Retinal pigment epithelial cell (primary cell): ENCODE results near the gene MRPL50.

ENCODE experiments used
- DNase-seq: peaks from one replicate; pipeline ENCODE4 v3.0.0-alpha.2; 2010; ENCODE audit warnings: low read depth
- H3K4me3 ChIP-seq: 2 replicates; pipeline ENCODE4 v1.5.1; 2011; ENCODE audit warnings: mild to moderate bottlenecking, low read length, control low read depth, moderate library complexity
- CTCF ChIP-seq: conservative IDR thresholded peaks from 2 replicates; pipeline ENCODE4 v1.5.1; 2011; ENCODE audit warnings: low read depth, low read length, control low read depth, inconsistent platforms

The MRPL50 gene

GRCh38 chr9:101354765-101355708, 43.4 kb downstream of the MRPL50 start:
- DNase-seq = no peak
- H3K4me3 ChIP-seq = no peak overlapping the region
- no peak for TF ChIP-seq CTCF

- no peak for DNase-seq
- no peak for TF ChIP-seq CTCF
- H3K4me3 ChIP-seq = no peak overlapping the region
Observed at GRCh38 chr9:101354143-101354764, 44.2 kb downstream of the MRPL50 start.

GRCh38 chr9:101353683-101354082, 44.7 kb downstream of the MRPL50 start:
- no peak overlapping the region for H3K4me3 ChIP-seq
- TF ChIP-seq CTCF = no peak
- no peak for DNase-seq

- no peak for TF ChIP-seq CTCF
- H3K4me3 ChIP-seq = no peak overlapping the region
- DNase-seq = no peak
Observed at GRCh38 chr9:101352892-101353463, 45.4 kb downstream of the MRPL50 start.

- DNase-seq = no peak
Observed at GRCh38 chr9:101350285-101350684, 48.1 kb downstream of the MRPL50 start.

GRCh38 chr9:101342595-101342994, 55.8 kb downstream of the MRPL50 start:
- no peak for DNase-seq
- no peak overlapping the region for H3K4me3 ChIP-seq
- no peak for TF ChIP-seq CTCF

More at GRCh38 chr9:101350285-101350684, 48.1 kb downstream of the MRPL50 start:
- no peak for TF ChIP-seq CTCF
- no peak overlapping the region for H3K4me3 ChIP-seq
